A549 (cell line): Measurements from ENCODE around the gene FOXJ3. TPM values are rescaled to one million over a fixed set of nuclear protein-coding genes. Genes with fewer than 3 reads are reported as not detected.

Experiments used
- polyA plus RNA-seq, 4 experiments: library from polyadenylated mRNA; depleted of rRNA in 3 of 4; stranded (reverse); fragments of >200 nt; fragmentation: RNase III in 1 of 4; extraction: RNeasy Plus Mini Kit Qiagen cat#74134 plus additional on column Dnase treatment in 1 of 4; gene quantifications; 2 replicates in 3 of 4; 3 replicates in 1 of 4; pipeline ENCODE4 v1.2.3, GENCODE V29; 2011 to 2017

The FOXJ3 gene
- polyA plus RNA-seq, 2 of the 4 experiments (the other 2 are of a cell fraction), result 16.8 to 45.0 TPM

Other genes starting within 250 kb of the FOXJ3 start
- not detected in 2 replicates for gene GUCA2B, start 181.8 kb downstream of the FOXJ3 start, polyA plus RNA-seq (2011; rRNA removed)
- 0.17 TPM in 1 of 3 replicates, not detected in the others for gene GUCA2B, start 181.8 kb downstream of the FOXJ3 start, polyA plus RNA-seq (2017; fragmentation: RNase III; extraction: RNeasy Plus Mini Kit Qiagen cat#74134 plus additional on column Dnase treatment)
- not detected in 2 replicates for gene GUCA2A, start 170.5 kb downstream of the FOXJ3 start, polyA plus RNA-seq (2011; rRNA removed)
- gene GUCA2A, start 170.5 kb downstream of the FOXJ3 start, polyA plus RNA-seq (2017; fragmentation: RNase III; extraction: RNeasy Plus Mini Kit Qiagen cat#74134 plus additional on column Dnase treatment), result not detected in 3 replicates
- 1.7 and 2.4 TPM in 2 replicates for gene RIMKLA, start 45.6 kb upstream of the FOXJ3 start, polyA plus RNA-seq (2011; rRNA removed)
- gene RIMKLA, start 45.6 kb upstream of the FOXJ3 start, polyA plus RNA-seq (2017; fragmentation: RNase III; extraction: RNeasy Plus Mini Kit Qiagen cat#74134 plus additional on column Dnase treatment), result 0.35 to 0.59 TPM (median 0.42 TPM) in 3 replicates
- 0.90 and 0.91 TPM in 2 replicates for gene ZMYND12, start 120.8 kb upstream of the FOXJ3 start, polyA plus RNA-seq (2011; rRNA removed)
- 0.37 to 0.57 TPM (median 0.47 TPM) in 3 replicates for gene ZMYND12, start 120.8 kb upstream of the FOXJ3 start, polyA plus RNA-seq (2017; fragmentation: RNase III; extraction: RNeasy Plus Mini Kit Qiagen cat#74134 plus additional on column Dnase treatment)
- 32.1 and 51.8 TPM in 2 replicates for gene PPCS, start 121.3 kb upstream of the FOXJ3 start, polyA plus RNA-seq (2011; rRNA removed)
- gene PPCS, start 121.3 kb upstream of the FOXJ3 start, polyA plus RNA-seq (2017; fragmentation: RNase III; extraction: RNeasy Plus Mini Kit Qiagen cat#74134 plus additional on column Dnase treatment), result 30.2 to 32.7 TPM (median 32.5 TPM) in 3 replicates
- 1.4 and 1.6 TPM in 2 replicates for gene CCDC30, start 128.1 kb upstream of the FOXJ3 start, polyA plus RNA-seq (2011; rRNA removed)
- gene CCDC30, start 128.1 kb upstream of the FOXJ3 start, polyA plus RNA-seq (2017; fragmentation: RNase III; extraction: RNeasy Plus Mini Kit Qiagen cat#74134 plus additional on column Dnase treatment), result 0.62 to 0.75 TPM (median 0.63 TPM) in 3 replicates